Measurements from ENCODE around the gene DOCK9. TPM values are rescaled to one million over a fixed set of nuclear protein-coding genes. Genes with fewer than 3 reads are reported as not detected.

DOCK9 gene
- total RNA-seq, 3 donors from 2014 or later: 25.8 to 34.9 (median 28.4) TPM

GRCh38 chr13:98939660-98940191 lies 38.1 kb downstream of the DOCK9 start:
- Mint-ChIP-seq H3K4me1 (ENCODE audit: low read depth) (peaks cover 13% of the 10 kb centered on the region), H3K36me3 (ENCODE audit: insufficient read depth) (peaks cover 13% of the 10 kb centered on the region), H3K9me3 (peaks cover 9% of the 10 kb centered on the region), H3K4me3 (no peak overlapping the region), H3K27me3 (ENCODE audit: low read depth) (no peaks in the 10 kb centered on the region)
- no peak for DNase-seq
- ATAC-seq: no peak

DNA sequence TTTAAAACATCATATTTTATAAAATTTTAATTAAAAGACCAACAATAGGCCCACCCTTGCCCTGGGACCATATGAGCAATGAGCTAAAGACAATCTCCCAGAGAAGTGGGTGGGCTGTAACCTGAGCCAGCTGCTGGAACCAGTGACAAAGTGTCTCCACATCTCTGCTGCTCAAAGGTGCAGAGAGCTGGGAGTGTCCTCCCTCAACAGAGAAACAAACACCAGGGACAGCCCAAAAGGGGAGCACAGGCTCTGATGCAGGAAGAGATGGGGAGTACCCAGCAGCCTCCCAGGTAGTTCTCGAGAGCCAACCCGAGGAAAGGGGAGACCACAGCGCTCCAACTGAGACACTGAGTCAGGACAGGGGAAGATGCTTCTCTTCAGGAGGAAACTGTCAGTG lies 39.1 kb downstream of the DOCK9 start:
- peaks cover 20% of the 10 kb centered on the region for H3K36me3 Mint-ChIP-seq (ENCODE audit: insufficient read depth)
- no peak overlapping the region for H3K4me3 Mint-ChIP-seq
- DNase-seq (no peak), ATAC-seq (no peak)
- H3K27me3 Mint-ChIP-seq (ENCODE audit: low read depth): no peaks in the 10 kb centered on the region
- H3K9me3 Mint-ChIP-seq: peaks cover 17% of the 10 kb centered on the region
- peaks cover 13% of the 10 kb centered on the region for H3K4me1 Mint-ChIP-seq (ENCODE audit: low read depth)

- Mint-ChIP-seq H3K36me3 (ENCODE audit: insufficient read depth) (peaks cover 23% of the 10 kb centered on the region), H3K9me3 (peaks cover 21% of the 10 kb centered on the region), H3K4me1 (ENCODE audit: low read depth) (peaks cover 13% of the 10 kb centered on the region), H3K4me3 (no peak overlapping the region), H3K27me3 (ENCODE audit: low read depth) (no peaks in the 10 kb centered on the region)
- DNase-seq: no peak
- no peak for ATAC-seq
These were observed 39.9 kb downstream of the DOCK9 start for GRCh38 chr13:98937911-98938381.

DNA sequence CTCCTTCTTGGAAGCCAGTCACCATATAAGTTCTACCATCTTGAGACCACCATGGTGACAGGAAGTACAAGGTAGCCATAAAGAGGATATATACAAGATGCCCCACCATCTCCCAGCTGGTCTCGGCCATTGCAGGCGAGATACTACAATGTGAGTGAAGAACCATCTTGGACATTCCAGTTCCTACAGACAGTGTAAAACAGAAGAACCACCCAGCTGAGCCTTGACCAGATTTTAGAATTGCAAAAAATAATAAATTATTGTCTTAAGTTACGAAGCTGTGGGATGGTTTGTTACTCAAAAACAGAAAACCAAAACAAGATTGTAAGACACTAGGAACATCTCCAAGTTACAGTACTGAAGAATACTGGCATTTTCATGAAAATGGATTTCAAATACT lies 43.6 kb downstream of the DOCK9 start:
- no peaks in the 10 kb centered on the region for H3K27me3 Mint-ChIP-seq (ENCODE audit: low read depth)
- ATAC-seq: no peak
- H3K4me3 Mint-ChIP-seq: no peak overlapping the region
- H3K4me1 Mint-ChIP-seq (ENCODE audit: low read depth): peaks cover 16% of the 10 kb centered on the region
- peaks cover 21% of the 10 kb centered on the region for H3K9me3 Mint-ChIP-seq
- no peak for DNase-seq
- H3K36me3 Mint-ChIP-seq (ENCODE audit: insufficient read depth): peaks cover 20% of the 10 kb centered on the region

GRCh38 chr13:98930151-98930591 lies 47.7 kb downstream of the DOCK9 start:
- H3K4me1 Mint-ChIP-seq (ENCODE audit: low read depth): peaks cover 10% of the 10 kb centered on the region
- peak overlapping the region; percentile 16 for H3K4me3 Mint-ChIP-seq
- H3K9me3 Mint-ChIP-seq: peaks cover 16% of the 10 kb centered on the region
- DNase-seq (no peak), ATAC-seq (peak; percentile 32 to 58)
- H3K36me3 Mint-ChIP-seq (ENCODE audit: insufficient read depth): peaks cover 31% of the 10 kb centered on the region
- no peaks in the 10 kb centered on the region for H3K27me3 Mint-ChIP-seq (ENCODE audit: low read depth)

DNA sequence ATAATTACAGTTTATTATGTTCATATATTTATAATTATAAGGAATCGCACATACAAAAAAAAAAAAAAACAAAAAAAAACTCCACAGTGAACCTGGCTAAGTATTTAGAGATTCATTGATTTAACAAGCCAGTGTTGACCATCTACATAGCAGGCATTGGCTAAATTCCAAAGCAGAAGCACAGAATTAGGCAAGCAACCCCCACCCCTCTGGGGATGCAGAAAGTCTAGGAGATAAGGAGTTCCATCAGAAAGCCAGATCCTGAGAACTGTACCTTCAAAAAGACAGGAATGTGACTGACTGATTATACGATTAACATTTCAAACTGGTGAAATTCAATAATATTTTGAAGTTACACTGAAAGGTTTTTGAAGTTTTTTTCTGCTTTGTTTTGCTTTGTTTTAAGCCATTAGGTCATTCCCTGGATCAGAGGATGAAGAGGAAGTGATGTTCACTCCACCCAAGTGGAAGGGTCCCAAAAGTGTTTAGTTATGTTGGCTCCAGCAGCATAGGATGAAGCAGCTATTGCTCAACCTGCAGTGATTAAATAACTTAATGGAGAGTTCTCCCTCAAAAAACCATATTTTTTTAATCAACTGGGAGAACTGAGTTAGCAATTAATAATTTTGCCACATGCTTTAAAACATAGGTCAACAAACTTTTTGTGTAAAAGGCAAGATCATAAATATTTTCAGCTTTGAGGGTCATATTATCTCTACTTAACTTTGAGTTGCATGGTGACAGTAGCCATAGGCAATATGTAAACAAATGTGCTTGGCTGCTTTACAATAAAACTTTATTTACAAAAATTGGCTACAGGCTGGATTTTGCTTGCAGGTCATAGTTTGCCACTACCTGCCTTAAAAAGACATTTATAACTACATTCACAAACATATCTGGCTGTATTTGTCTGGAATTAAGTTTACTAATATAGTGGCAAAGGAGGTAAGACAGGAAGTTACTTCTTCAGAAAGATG lies 49.6 kb downstream of the DOCK9 start:
- peaks cover 10% of the 10 kb centered on the region for H3K4me1 Mint-ChIP-seq (ENCODE audit: low read depth)
- peaks cover under 1% of the 10 kb centered on the region for H3K9me3 Mint-ChIP-seq
- H3K4me3 Mint-ChIP-seq: no peak overlapping the region
- ATAC-seq (no peak), DNase-seq (no peak)
- peaks cover 24% of the 10 kb centered on the region for H3K36me3 Mint-ChIP-seq (ENCODE audit: insufficient read depth)
- no peaks in the 10 kb centered on the region for H3K27me3 Mint-ChIP-seq (ENCODE audit: low read depth)

DNA sequence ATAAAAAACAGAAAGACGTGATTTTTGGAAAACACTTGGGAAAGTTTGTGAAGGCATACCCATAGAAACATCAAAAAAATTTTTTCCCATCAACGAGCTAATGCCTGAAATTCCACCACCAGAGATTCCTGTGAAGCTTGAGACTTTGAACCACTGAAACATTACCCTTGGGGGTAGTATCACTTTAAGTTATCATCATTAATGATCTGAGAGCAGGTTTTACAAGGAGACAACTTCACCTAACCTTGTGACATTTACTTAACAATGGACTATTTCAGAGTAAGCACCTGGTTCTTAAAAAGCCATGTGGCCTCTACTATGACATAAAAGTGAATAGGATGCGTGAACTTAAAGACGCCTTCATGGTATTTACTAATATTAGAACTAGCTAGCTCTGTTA lies 51.9 kb downstream of the DOCK9 start:
- Mint-ChIP-seq H3K27me3 (ENCODE audit: low read depth) (no peaks in the 10 kb centered on the region), H3K36me3 (ENCODE audit: insufficient read depth) (peaks cover 41% of the 10 kb centered on the region), H3K9me3 (no peaks in the 10 kb centered on the region), H3K4me1 (ENCODE audit: low read depth) (peaks cover 11% of the 10 kb centered on the region), H3K4me3 (no peak overlapping the region)
- DNase-seq (no peak), ATAC-seq (no peak)

DNA sequence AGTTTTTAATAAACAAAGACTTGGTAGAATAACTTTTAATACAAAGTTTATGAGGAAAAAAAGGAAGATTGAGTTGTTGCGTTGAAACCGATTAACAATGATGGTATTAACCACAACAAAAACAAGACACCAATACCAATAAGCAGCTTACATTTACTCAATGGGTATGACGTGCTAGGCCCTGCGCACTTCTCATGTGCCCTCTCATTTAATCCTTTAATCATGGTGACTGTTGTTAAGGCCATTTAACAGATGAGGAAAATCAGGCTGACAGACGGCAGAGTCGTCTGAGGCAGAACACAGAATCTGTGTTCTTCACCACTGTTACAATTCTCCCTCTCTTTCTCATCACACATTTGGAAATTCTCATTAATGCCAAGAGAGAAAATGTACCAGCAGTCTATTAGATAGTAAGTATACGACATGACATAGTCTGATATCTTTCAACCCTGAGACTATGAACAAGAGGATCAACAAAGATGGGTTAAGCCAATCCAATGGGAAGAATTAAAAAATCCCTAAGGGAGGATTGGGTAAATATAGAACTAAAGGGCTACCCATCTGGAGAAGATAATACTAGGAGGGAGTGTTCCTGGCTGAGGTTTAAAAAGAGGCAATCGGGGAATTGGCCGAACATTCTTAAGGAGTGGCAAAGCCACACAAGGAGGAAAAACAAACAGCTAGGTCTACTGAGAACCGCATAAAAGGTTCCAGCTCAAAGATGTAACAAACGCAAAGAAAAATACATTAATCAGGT lies 54.0 kb downstream of the DOCK9 start:
- DNase-seq: no peak
- H3K4me3 Mint-ChIP-seq: no peak overlapping the region
- no peaks in the 10 kb centered on the region for H3K9me3 Mint-ChIP-seq
- ATAC-seq: no peak
- peaks cover 24% of the 10 kb centered on the region for H3K4me1 Mint-ChIP-seq (ENCODE audit: low read depth)
- no peaks in the 10 kb centered on the region for H3K27me3 Mint-ChIP-seq (ENCODE audit: low read depth)
- peaks cover 52% of the 10 kb centered on the region for H3K36me3 Mint-ChIP-seq (ENCODE audit: insufficient read depth)

GRCh38 chr13:98922306-98922705 lies 55.6 kb downstream of the DOCK9 start:
- H3K36me3 Mint-ChIP-seq (ENCODE audit: insufficient read depth): peaks cover 55% of the 10 kb centered on the region
- peaks cover 34% of the 10 kb centered on the region for H3K4me1 Mint-ChIP-seq (ENCODE audit: low read depth)

GRCh38 chr13:98921786-98922185 lies 56.1 kb downstream of the DOCK9 start:
- Mint-ChIP-seq H3K36me3 (ENCODE audit: insufficient read depth) (peaks cover 54% of the 10 kb centered on the region), H3K4me1 (ENCODE audit: low read depth) (peaks cover 34% of the 10 kb centered on the region), H3K9me3 (no peaks in the 10 kb centered on the region), H3K4me3 (no peak overlapping the region), H3K27me3 (ENCODE audit: low read depth) (no peaks in the 10 kb centered on the region)
- DNase-seq: no peak
- ATAC-seq: no peak

More at GRCh38 chr13:98922306-98922705, 55.6 kb downstream of the DOCK9 start:
- Mint-ChIP-seq H3K4me3 (no peak overlapping the region), H3K27me3 (ENCODE audit: low read depth) (no peaks in the 10 kb centered on the region), H3K9me3 (no peaks in the 10 kb centered on the region)
- no peak for ATAC-seq
- no peak for DNase-seq

GRCh38 chr13:98921015-98921580 lies 56.8 kb downstream of the DOCK9 start:
- Mint-ChIP-seq H3K27me3 (ENCODE audit: low read depth) (no peaks in the 10 kb centered on the region), H3K4me3 (no peak overlapping the region), H3K4me1 (ENCODE audit: low read depth) (peaks cover 34% of the 10 kb centered on the region), H3K36me3 (ENCODE audit: insufficient read depth) (peaks cover 47% of the 10 kb centered on the region), H3K9me3 (no peaks in the 10 kb centered on the region)
- DNase-seq (no peak), ATAC-seq (no peak)

GRCh38 chr13:98919566-98919965 lies 58.3 kb downstream of the DOCK9 start:
- peaks cover 34% of the 10 kb centered on the region for H3K4me1 Mint-ChIP-seq (ENCODE audit: low read depth)
- peaks cover 50% of the 10 kb centered on the region for H3K36me3 Mint-ChIP-seq (ENCODE audit: insufficient read depth)
- no peaks in the 10 kb centered on the region for H3K27me3 Mint-ChIP-seq (ENCODE audit: low read depth)
- DNase-seq: no peak
- peak; percentile 93 to 94 for ATAC-seq
- H3K9me3 Mint-ChIP-seq: no peaks in the 10 kb centered on the region
- no peak overlapping the region for H3K4me3 Mint-ChIP-seq

GRCh38 chr13:98918771-98919170 lies 59.1 kb downstream of the DOCK9 start:
- Mint-ChIP-seq H3K27me3 (ENCODE audit: low read depth) (no peaks in the 10 kb centered on the region), H3K9me3 (no peaks in the 10 kb centered on the region), H3K36me3 (ENCODE audit: insufficient read depth) (peaks cover 52% of the 10 kb centered on the region), H3K4me1 (ENCODE audit: low read depth) (peaks cover 38% of the 10 kb centered on the region), H3K4me3 (no peak overlapping the region)
- ATAC-seq: no peak
- no peak for DNase-seq

DNA sequence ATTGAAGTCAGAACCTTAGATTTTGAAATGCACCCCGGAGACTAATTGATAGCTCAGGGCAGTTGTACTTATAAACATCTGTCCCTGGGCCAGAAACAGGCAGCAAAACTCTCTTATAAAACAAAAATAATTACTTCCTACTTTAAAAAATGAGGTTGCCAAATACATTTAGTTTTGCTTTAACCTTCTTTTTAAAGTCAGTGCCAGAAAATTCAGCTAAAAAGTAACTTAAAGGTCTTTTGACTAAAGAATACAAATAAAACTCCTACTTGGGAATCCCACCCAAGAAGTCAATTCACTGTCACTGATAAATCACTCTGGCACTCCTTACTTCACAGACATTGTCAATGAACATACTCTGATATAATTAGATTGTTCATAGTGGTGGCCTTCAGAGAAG lies 60.7 kb downstream of the DOCK9 start:
- H3K4me3 Mint-ChIP-seq: no peak overlapping the region
- peaks cover 43% of the 10 kb centered on the region for H3K36me3 Mint-ChIP-seq (ENCODE audit: insufficient read depth)
- H3K9me3 Mint-ChIP-seq: no peaks in the 10 kb centered on the region

More for the DNA sequence above, 60.7 kb downstream of the DOCK9 start:
- ATAC-seq (no peak), DNase-seq (no peak)
- Mint-ChIP-seq H3K4me1 (ENCODE audit: low read depth) (peaks cover 49% of the 10 kb centered on the region), H3K27me3 (ENCODE audit: low read depth) (no peaks in the 10 kb centered on the region)
